ENCODE data around the gene TTLL3.

Gene TTLL3

DNA sequence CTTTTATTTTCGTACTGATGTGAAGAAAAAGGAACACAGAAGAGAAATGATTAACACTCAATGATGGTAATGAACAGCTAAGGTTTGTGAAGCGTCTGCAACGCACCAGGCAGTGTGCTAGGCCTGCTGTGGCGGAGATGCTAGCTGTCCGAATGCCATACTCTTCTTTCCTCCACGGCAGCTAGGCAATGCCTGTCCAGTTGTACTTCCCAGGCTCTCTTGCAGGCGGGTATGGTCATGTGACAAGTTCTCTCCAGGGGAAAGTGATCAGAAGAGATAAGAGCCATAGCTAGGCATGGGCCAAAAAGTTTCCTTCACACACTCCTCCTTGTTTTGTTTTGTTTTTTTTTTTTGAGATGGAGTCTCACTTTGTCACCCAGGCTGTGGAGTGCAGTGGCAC lies 24.5 kb upstream of the TTLL3 start:
- DNase-seq (ENCODE audit: low read depth): no peak
- in situ Hi-C loops (cut with HindIII; ENCODE audit: low sequenced_read_pairs): no loop called here
- no peak overlapping the region for H3K4me3 ChIP-seq (ENCODE audit: low read depth, low read length)
- TF ChIP-seq, protein P1, sequence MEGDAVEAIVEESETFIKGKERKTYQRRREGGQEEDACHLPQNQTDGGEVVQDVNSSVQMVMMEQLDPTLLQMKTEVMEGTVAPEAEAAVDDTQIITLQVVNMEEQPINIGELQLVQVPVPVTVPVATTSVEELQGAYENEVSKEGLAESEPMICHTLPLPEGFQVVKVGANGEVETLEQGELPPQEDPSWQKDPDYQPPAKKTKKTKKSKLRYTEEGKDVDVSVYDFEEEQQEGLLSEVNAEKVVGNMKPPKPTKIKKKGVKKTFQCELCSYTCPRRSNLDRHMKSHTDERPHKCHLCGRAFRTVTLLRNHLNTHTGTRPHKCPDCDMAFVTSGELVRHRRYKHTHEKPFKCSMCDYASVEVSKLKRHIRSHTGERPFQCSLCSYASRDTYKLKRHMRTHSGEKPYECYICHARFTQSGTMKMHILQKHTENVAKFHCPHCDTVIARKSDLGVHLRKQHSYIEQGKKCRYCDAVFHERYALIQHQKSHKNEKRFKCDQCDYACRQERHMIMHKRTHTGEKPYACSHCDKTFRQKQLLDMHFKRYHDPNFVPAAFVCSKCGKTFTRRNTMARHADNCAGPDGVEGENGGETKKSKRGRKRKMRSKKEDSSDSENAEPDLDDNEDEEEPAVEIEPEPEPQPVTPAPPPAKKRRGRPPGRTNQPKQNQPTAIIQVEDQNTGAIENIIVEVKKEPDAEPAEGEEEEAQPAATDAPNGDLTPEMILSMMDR (IDR thresholded peaks at IDR 0.05; ENCODE audit: low read depth, low read length, missing control alignments): no peak

DNA sequence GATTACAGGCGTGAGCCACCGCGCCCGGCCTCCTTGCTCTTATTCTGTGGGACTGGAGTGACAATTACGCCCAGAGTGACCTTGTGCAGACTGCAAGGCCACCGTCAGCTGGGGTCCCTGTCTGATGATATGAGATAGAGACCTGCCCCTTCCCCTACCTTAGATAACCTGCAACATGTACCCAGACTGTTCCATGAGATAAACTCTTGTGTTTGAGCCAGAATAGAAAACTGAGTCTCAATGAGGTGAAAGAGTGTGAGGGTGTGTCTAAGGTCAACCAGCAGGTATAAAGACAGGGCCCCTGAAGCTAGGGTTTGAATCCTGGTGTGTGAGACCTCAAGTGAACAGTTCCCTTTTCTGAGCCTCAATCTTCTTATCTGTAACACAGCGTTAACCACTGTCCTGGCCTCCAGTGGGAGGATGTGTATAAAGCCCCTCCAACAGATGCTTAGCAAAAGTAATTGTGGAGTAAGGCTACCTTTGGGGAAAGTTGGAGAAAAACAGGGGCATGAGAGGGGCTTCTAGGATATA lies 23.8 kb upstream of the TTLL3 start:
- TF ChIP-seq, protein P1 (IDR thresholded peaks at IDR 0.05; ENCODE audit: low read depth, low read length, missing control alignments): no peak
- DNase-seq (ENCODE audit: low read depth): no peak
- no peak overlapping the region for H3K4me3 ChIP-seq (ENCODE audit: low read depth, low read length)
- in situ Hi-C loops (cut with HindIII; ENCODE audit: low sequenced_read_pairs): no loop called here

DNA sequence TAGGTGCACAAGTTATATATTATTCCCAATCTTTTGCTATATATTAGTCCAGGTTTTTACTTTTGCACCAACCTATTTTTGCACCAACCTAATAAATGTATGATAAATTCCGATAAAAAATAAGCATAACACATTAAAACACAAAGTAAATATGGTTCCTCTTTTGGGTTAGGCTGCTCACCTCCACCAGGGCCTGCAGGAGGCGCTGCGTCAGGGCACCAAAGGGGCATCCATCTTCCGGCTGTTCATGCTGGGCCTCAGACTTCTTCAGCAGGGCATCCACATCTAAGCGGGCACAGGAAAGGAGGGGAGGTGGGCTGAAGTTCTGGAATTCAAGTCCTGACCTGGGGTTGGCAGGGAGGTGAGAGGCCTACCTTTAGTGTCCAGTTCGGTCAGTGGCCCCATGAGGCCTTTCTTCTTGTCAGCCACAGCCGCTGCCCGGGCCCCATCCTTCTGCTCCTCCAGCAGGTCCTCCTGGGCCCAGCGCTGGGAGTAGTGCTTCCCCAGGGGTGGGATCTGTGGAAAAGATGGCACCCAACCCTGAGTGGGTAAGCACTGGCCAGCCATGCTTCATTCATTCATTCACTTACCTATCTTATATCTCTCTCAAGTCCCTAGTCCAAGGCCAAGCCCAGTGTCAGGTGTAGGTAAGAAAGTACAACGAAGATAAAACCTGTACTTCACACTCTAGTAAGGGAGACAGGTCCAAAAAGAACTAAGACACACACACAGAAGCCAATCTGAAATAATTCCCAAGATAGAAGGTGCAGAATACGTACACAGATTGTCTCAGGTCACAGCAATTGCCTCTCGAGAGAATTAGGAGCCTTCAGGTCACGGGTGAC lies 23.0 kb upstream of the TTLL3 start:
- TF ChIP-seq, protein P1 (IDR thresholded peaks at IDR 0.05; ENCODE audit: low read depth, low read length, missing control alignments): peak; percentile 50

DNA sequence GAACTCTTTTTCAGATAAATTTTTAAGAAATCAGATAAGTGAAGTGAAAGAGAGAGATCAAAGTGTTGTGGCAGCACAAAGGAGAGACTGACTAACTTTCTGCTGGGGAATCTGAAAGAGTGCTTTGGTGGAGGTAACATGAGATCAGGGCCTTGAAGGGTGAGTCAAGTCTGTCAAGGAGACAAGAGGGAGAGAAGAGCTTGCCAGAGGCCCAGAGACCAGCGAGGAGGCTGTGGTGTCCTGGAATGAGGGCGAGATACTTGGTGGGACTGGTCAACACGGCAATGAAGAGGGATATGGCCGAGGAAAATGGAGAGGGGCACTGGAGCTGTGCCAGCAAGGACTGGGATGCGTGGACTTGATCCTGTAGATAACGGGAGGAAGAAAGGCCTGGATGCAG lies 22.3 kb upstream of the TTLL3 start:
- in situ Hi-C loops (cut with HindIII; ENCODE audit: low sequenced_read_pairs): no loop called here
- no peak for DNase-seq (ENCODE audit: low read depth)
- H3K4me3 ChIP-seq (ENCODE audit: low read depth, low read length): no peak overlapping the region
- TF ChIP-seq, protein P1 (IDR thresholded peaks at IDR 0.05; ENCODE audit: low read depth, low read length, missing control alignments): no peak

More for the DNA sequence above, 23.0 kb upstream of the TTLL3 start:
- H3K4me3 ChIP-seq (ENCODE audit: low read depth, low read length): no peak overlapping the region
- no peak for DNase-seq (ENCODE audit: low read depth)
- in situ Hi-C loops (cut with HindIII; ENCODE audit: low sequenced_read_pairs): no loop called here

DNA sequence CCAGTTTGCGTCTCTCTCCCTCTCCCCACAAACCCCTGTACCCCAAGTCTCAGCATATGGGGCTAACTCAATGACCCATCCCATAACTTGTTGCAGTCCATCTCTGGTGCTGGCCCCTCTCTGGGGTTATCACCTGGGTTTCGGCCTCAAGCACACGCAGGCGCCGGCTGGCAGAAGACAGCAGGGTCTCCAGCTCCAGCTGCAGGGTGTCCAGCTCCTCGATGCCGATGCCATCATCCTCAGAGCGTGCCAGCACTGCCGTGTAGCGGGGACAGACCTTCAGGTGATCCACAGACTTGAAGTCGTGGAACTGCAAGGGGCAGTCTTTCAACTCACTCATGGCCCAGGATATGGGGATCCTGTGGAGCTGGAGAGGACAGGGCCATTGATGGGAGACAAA lies 18.9 kb upstream of the TTLL3 start:
- peak overlapping the region; percentile 97 for H3K4me3 ChIP-seq (ENCODE audit: low read depth, low read length)
- no peak for DNase-seq (ENCODE audit: low read depth)
- in situ Hi-C loops (cut with HindIII; ENCODE audit: low sequenced_read_pairs): no loop called here
- TF ChIP-seq, protein P1 (IDR thresholded peaks at IDR 0.05; ENCODE audit: low read depth, low read length, missing control alignments): no peak

DNA sequence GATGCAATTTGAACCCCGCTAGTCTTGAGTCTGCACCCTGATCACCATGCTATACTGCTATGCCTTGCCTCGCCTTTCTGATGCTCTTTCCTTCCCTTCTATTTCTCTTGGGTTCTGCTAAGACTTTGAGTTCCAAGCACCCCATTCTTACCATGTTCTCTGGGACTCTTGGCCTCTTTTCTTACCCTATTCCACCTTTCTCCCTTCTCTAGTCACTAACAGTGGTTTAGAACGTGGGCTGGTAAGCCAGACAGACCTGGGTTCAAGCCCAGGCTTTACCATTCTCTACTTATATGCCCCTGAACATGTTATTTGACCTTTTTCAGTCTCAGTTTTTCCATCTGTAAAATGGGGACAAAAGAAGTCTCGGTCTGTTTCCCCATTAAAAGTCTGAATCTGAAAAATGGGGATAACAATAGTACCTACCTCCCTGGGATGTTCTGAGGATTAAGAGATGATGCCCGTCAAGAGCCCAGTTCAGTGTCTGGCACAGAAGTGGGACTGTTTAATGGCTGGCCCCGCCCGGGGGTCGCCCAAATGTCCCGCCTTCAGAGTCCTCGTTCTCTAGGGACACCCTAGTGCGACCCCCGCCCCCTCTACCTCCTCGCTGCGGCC lies 18.2 kb upstream of the TTLL3 start:
- TF ChIP-seq, protein P1 (IDR thresholded peaks at IDR 0.05; ENCODE audit: low read depth, low read length, missing control alignments): no peak
- peak overlapping the region; percentile 97 for H3K4me3 ChIP-seq (ENCODE audit: low read depth, low read length)
- DNase-seq (ENCODE audit: low read depth): no peak
- in situ Hi-C loops (cut with HindIII; ENCODE audit: low sequenced_read_pairs): no loop called here

All from astrocyte of the cerebellum (primary cell).